SK-N-SH (cell line): ENCODE results near the gene IFNL1. TPM values are rescaled to one million over a fixed set of nuclear protein-coding genes. Genes with fewer than 3 reads are reported as not detected.

ENCODE experiments used
- CTCF ChIA-PET: fragments of 300-600, 350-600 bp; formaldehyde crosslinking; extraction: SDS; loops from one replicate; lab custom pipeline; 2021; lab: Yijun Ruan, JAX
- POLR2A ChIA-PET: fragments of 350-600 bp; sonication (Branson Sonifier 250); formaldehyde crosslinking; extraction: SDS; loops from one replicate; lab custom pipeline; 2020; ENCODE audit warnings: antibody characterized with exemption, inconsistent platforms; lab: Yijun Ruan, JAX
- DNase-seq: peaks from one replicate; pipeline ENCODE4 v3.0.0; 2012
- H2AFZ ChIP-seq: fragments of 200-600 bp; sonication (generic); 2 replicates; pipeline ENCODE4 v1.8.1; 2016; ENCODE audit warnings: antibody characterized with exemption, mild to moderate bottlenecking, low read depth
- H3F3A ChIP-seq: fragments of 200-600 bp; sonication (generic); replicated peaks from 2 replicates; pipeline ENCODE3; 2016; ENCODE audit warnings: antibody characterized with exemption, mild to moderate bottlenecking; ENCODE audit not compliant: insufficient read depth
- H3K27ac ChIP-seq, 2 experiments: fragments of 200-500 bp in 1 of 2; fragments of 200-600 bp in 1 of 2; sonication (Bioruptor generic) in 1 of 2; sonication (generic), shearing (Covaris generic) in 1 of 2; 2 replicates each; pipeline versions ENCODE4 v1.5.1 to v1.6.1; 2014 to 2016; ENCODE audit warnings: low read depth in 2 of 2, inconsistent platforms in 1 of 2, low read length in 1 of 2, mild to moderate bottlenecking in 1 of 2, mixed read lengths in 1 of 2
- H3K27me3 ChIP-seq: fragments of 200-600 bp; sonication (generic), shearing (Covaris generic); 2 replicates; pipeline ENCODE4 v1.6.1; 2016; ENCODE audit warnings: mixed run types; ENCODE audit not compliant: insufficient read depth
- H3K36me3 ChIP-seq, 2 experiments: fragments of 200-500 bp in 1 of 2; fragments of 200-600 bp in 1 of 2; sonication (Bioruptor generic) in 1 of 2; sonication (generic) in 1 of 2; replicated peaks in 1 of 2; 2 replicates each; pipeline versions ENCODE3 to v1.5.1; 2014 to 2016; ENCODE audit warnings: low read length in 1 of 2, mild to moderate bottlenecking in 1 of 2; ENCODE audit not compliant: insufficient read depth in 2 of 2, control insufficient read depth in 1 of 2
- H3K4me1 ChIP-seq, 2 experiments: fragments of 200-500 bp in 1 of 2; fragments of 200-600 bp in 1 of 2; sonication (Bioruptor generic) in 1 of 2; sonication (generic), shearing (Covaris generic) in 1 of 2; 2 replicates each; pipeline versions ENCODE4 v1.5.1 to v1.6.1; 2014 to 2016; ENCODE audit warnings: low read depth in 1 of 2, low read length in 1 of 2, mixed run types in 1 of 2; ENCODE audit not compliant: insufficient read depth in 2 of 2, control insufficient read depth in 1 of 2
- H3K4me2 ChIP-seq: fragments of 200-600 bp; sonication (generic), shearing (Covaris generic); 2 replicates; pipeline ENCODE4 v1.6.1; 2017; ENCODE audit warnings: mixed run types
- H3K4me3 ChIP-seq, 2 experiments: fragments of 200-500 bp in 1 of 2; fragments of 200-600 bp in 1 of 2; sonication (Bioruptor generic) in 1 of 2; sonication (generic), shearing (Covaris generic) in 1 of 2; 2 replicates each; pipeline versions ENCODE4 v1.5.1 to v1.8.1; 2014 to 2016; ENCODE audit warnings: low read depth in 2 of 2, inconsistent platforms in 1 of 2, low read length in 1 of 2, mild to moderate bottlenecking in 1 of 2, mixed read lengths in 1 of 2, moderate library complexity in 1 of 2
- H3K79me2 ChIP-seq: fragments of 200-600 bp; sonication (generic); 2 replicates; pipeline ENCODE4 v1.8.1; 2017; ENCODE audit warnings: mild to moderate bottlenecking; ENCODE audit not compliant: insufficient read depth
- H3K9ac ChIP-seq: fragments of 200-600 bp; sonication (generic); 2 replicates; pipeline ENCODE4 v1.6.1; 2017; ENCODE audit warnings: mixed run types
- H3K9me2 ChIP-seq: fragments of 200-600 bp; sonication (generic); 2 replicates; pipeline ENCODE4 v1.6.1; 2017; ENCODE audit warnings: mixed run types
- H3K9me3 ChIP-seq: fragments of 200-600 bp; sonication (generic); 2 replicates; pipeline ENCODE4 v1.6.1; 2017; ENCODE audit warnings: mixed run types, mild to moderate bottlenecking, moderate library complexity
- H4K20me1 ChIP-seq: fragments of 200-600 bp; sonication (generic); 2 replicates; pipeline ENCODE4 v1.6.1; 2017; ENCODE audit warnings: mild to moderate bottlenecking, mixed run types; ENCODE audit not compliant: insufficient read depth
- CHD2 ChIP-seq: fragments of 150-350 bp; IDR thresholded peaks from 2 replicates; pipeline ENCODE4 v1.6.1; 2018; ENCODE audit warnings: low read length; ENCODE audit not compliant: partially characterized antibody
- CTCF ChIP-seq: fragments of 200-600 bp; sonication (generic); IDR thresholded peaks from 2 replicates; pipeline ENCODE4 v1.6.1; 2017; ENCODE audit warnings: antibody characterized with exemption, mild to moderate bottlenecking, moderate library complexity
- ELF1 ChIP-seq: IDR thresholded peaks from 2 replicates; pipeline ENCODE4 v1.4.0; 2012
- FOXM1 ChIP-seq: IDR thresholded peaks from 2 replicates; pipeline ENCODE4 v1.4.0; 2012; ENCODE audit warnings: low read depth, mild to moderate bottlenecking
- IRF3 ChIP-seq: fragments of 150-350 bp; IDR thresholded peaks from 2 replicates; pipeline ENCODE4 v1.6.1; 2016; ENCODE audit warnings: mild to moderate bottlenecking, low read depth, low read length
- JUND ChIP-seq: IDR thresholded peaks from 2 replicates; pipeline ENCODE4 v1.4.0; 2012
- MAX ChIP-seq: IDR thresholded peaks from 2 replicates; pipeline ENCODE4 v1.4.0; 2012; ENCODE audit warnings: low read depth
- MEF2A ChIP-seq: IDR thresholded peaks from 2 replicates; pipeline ENCODE4 v1.4.0; 2012; ENCODE audit warnings: low read depth, borderline replicate concordance
- NRF1 ChIP-seq: IDR thresholded peaks from 2 replicates; pipeline ENCODE4 v1.6.1; 2012; ENCODE audit warnings: low read depth, mild to moderate bottlenecking, low read length
- RAD21 ChIP-seq: IDR thresholded peaks from 2 replicates; pipeline ENCODE4 v1.6.1; 2012; ENCODE audit warnings: mild to moderate bottlenecking, low read length
- SIN3A ChIP-seq: IDR thresholded peaks from 2 replicates; pipeline ENCODE4 v1.6.1; 2012; ENCODE audit warnings: low read depth, mild to moderate bottlenecking, low read length, moderate library complexity, borderline replicate concordance
- SMC3 ChIP-seq: IDR thresholded peaks from 2 replicates; pipeline ENCODE4 v1.6.1; 2012; ENCODE audit warnings: low read depth, low read length, improper control_type of control experiment
- TCF12 ChIP-seq: IDR thresholded peaks from 2 replicates; pipeline ENCODE4 v1.4.0; 2012
- TEAD4 ChIP-seq: IDR thresholded peaks from 2 replicates; pipeline ENCODE4 v1.4.0; 2012; ENCODE audit warnings: mild to moderate bottlenecking, borderline replicate concordance; ENCODE audit not compliant: insufficient read depth
- USF1 ChIP-seq: IDR thresholded peaks from 2 replicates; pipeline ENCODE4 v1.4.0; 2012; ENCODE audit warnings: low read depth, borderline replicate concordance
- USF2 ChIP-seq: fragments of 150-350 bp; IDR thresholded peaks from 2 replicates; pipeline ENCODE4 v1.6.1; 2017; ENCODE audit warnings: antibody characterized with exemption, low read length, low read depth, borderline replicate concordance
- YY1 ChIP-seq: IDR thresholded peaks from 2 replicates; pipeline ENCODE4 v1.4.0; 2012; ENCODE audit warnings: low read depth, mild to moderate bottlenecking
- ZBTB33 ChIP-seq: IDR thresholded peaks from 2 replicates; pipeline ENCODE4 v1.4.0; 2012; ENCODE audit warnings: low read depth, borderline replicate concordance
- WGBS: methylation state at CpG from one replicate; pipeline ENCODE4 v1.1.6; 2017; ENCODE audit warnings: low lambda C conversion rate; 5-methylcytosine and 5-hydroxymethylcytosine counted together
- polyA plus RNA-seq, 3 experiments: library from polyadenylated mRNA; depleted of rRNA; stranded (reverse); fragments of >200 nt; gene quantifications; 2 replicates each; pipeline ENCODE4 v1.2.3, GENCODE V29; 2012

IFNL1 gene
- polyA plus RNA-seq, 1 of the 3 experiments (the other 2 are of a cell fraction), result not detected

GRCh38 chr19:39251846-39252245, 44.4 kb upstream of the IFNL1 start:
- Histone ChIP-seq H3K27ac (no peak overlapping the region), H3K4me3 (no peak overlapping the region), H2AFZ (no peak overlapping the region), H3K4me1 (peaks cover 0 to 3% of the 10 kb centered on the region in 2 experiments; a peak in 1 of 4 replicates), H3K9me3 (no peaks in the 10 kb centered on the region), H3F3A (no peaks in the 10 kb centered on the region), H3K27me3 (peaks cover 4% of the 10 kb centered on the region; the same call in 1 of the 2 replicates), H3K9ac (no peak overlapping the region), H3K79me2 (no peaks in the 10 kb centered on the region), H3K36me3 (no peaks in the 10 kb centered on the region), H3K9me2 (no peaks in the 10 kb centered on the region), H4K20me1 (no peaks in the 10 kb centered on the region), H3K4me2 (no peak overlapping the region)
- DNase-seq, result no peak
- TF ChIP-seq TEAD4, result no peak
- no peak for TF ChIP-seq ZBTB33
- TF ChIP-seq YY1, result no peak
- no peak for TF ChIP-seq CTCF
- no peak for TF ChIP-seq MEF2A
- TF ChIP-seq JUND, result no peak
- no peak for TF ChIP-seq USF1
- TF ChIP-seq NRF1, result no peak
- TF ChIP-seq TCF12, result no peak
- no peak for TF ChIP-seq USF2
- no peak for TF ChIP-seq FOXM1
- no peak for TF ChIP-seq RAD21
- TF ChIP-seq IRF3, result no peak
- no peak for TF ChIP-seq CHD2
- TF ChIP-seq SMC3, result no peak
- TF ChIP-seq MAX, result no peak
- TF ChIP-seq ELF1, result no peak
- TF ChIP-seq SIN3A, result no peak
- ChIA-PET POLR2A (no interaction called here), CTCF (interaction anchor here (1.1 to 1.6 kb wide), 2 partner anchors 20 to 141 kb away, joined by 3 read pairs; no protein-coding TSS in a partner anchor)
- WGBS, result 36% methylated on average over 3 of the region's 3 CpGs
